OCI-M2 (cell line): ENCODE measurements around the gene KRTAP10-7.
"Not testable (repeated sequence)": the region's sequence is repeated elsewhere in the genome, so short reads cannot be mapped to it uniquely, and the experiment has no call there.

Experiments used
- DNase-seq: peaks from one replicate; lab custom pipeline; 2025; ENCODE audit not compliant: unreplicated experiment; lab: John Stamatoyannopoulos, UW

KRTAP10-7 gene

GRCh38 chr21:44600118-44600978, at the start of gene KRTAP10-7:
Gene KRTAP10-7, plus strand, starts transcription at chr21:44600597. Its CDS starts 25 bp downstream, at chr21:44600622.
- not testable (repeated sequence) for DNase-seq

- DNase-seq, result no peak
Measured at GRCh38 chr21:44550807-44551206, 49.6 kb upstream of the KRTAP10-7 start.

- DNase-seq, result no peak
Measured at GRCh38 chr21:44551340-44551961, 48.9 kb upstream of the KRTAP10-7 start, which contains the start of gene KRTAP10-2. Gene KRTAP10-2, minus strand, starts transcription at chr21:44551505. Its CDS starts 47 bp downstream, at chr21:44551458.

- no peak for DNase-seq
Measured at GRCh38 chr21:44552136-44552535, 48.3 kb upstream of the KRTAP10-7 start.

- no peak for DNase-seq
Measured at GRCh38 chr21:44552681-44553080, 47.7 kb upstream of the KRTAP10-7 start.

- no peak for DNase-seq
Measured at GRCh38 chr21:44555200-44555875, 45.1 kb upstream of the KRTAP10-7 start.

GRCh38 chr21:44556879-44557278, 43.5 kb upstream of the KRTAP10-7 start:
- DNase-seq, result no peak

- DNase-seq, result no peak
Measured at GRCh38 chr21:44557491-44558328, 42.7 kb upstream of the KRTAP10-7 start.

GRCh38 chr21:44558329-44558675, 42.1 kb upstream of the KRTAP10-7 start:
- DNase-seq, result not testable (repeated sequence)

- no peak for DNase-seq
Measured at GRCh38 chr21:44558695-44559094, 41.7 kb upstream of the KRTAP10-7 start, which contains the start of gene KRTAP10-3. Gene KRTAP10-3, minus strand, starts transcription at chr21:44558795. Its CDS starts 80 bp downstream, at chr21:44558715.

GRCh38 chr21:44564099-44564498, 36.3 kb upstream of the KRTAP10-7 start:
- no peak for DNase-seq

- DNase-seq, result no peak
Measured at GRCh38 chr21:44564886-44565598, 35.4 kb upstream of the KRTAP10-7 start.

GRCh38 chr21:44566403-44566802, 34.0 kb upstream of the KRTAP10-7 start:
- DNase-seq, result no peak

- no peak for DNase-seq
Measured at GRCh38 chr21:44567481-44568171, 32.8 kb upstream of the KRTAP10-7 start.

- no peak for DNase-seq
Measured at GRCh38 chr21:44568261-44568660, 32.1 kb upstream of the KRTAP10-7 start.

- DNase-seq, result no peak
Measured at GRCh38 chr21:44568667-44569556, 31.5 kb upstream of the KRTAP10-7 start.

GRCh38 chr21:44569861-44570517, 30.4 kb upstream of the KRTAP10-7 start:
- DNase-seq, result no peak

GRCh38 chr21:44571296-44571695, 29.1 kb upstream of the KRTAP10-7 start:
- DNase-seq, result no peak
